WI38 (cell line): ENCODE measurements around the gene DIAPH2.

Experiments used
- H3K4me3 ChIP-seq: 2 replicates; pipeline ENCODE4 v1.5.1; 2011; ENCODE audit warnings: low read depth, mild to moderate bottlenecking, control low read depth, low read length
- CTCF ChIP-seq: IDR thresholded peaks from 2 replicates; pipeline ENCODE4 v1.5.1; 2012; ENCODE audit warnings: low read depth, mild to moderate bottlenecking, control low read depth, low read length

The DIAPH2 gene

GRCh38 chrX:97597954-97598353 lies 913.3 kb downstream of the DIAPH2 start:
- no peak for TF ChIP-seq CTCF
- no peak overlapping the region for H3K4me3 ChIP-seq

- no peak overlapping the region for H3K4me3 ChIP-seq
- TF ChIP-seq CTCF: no peak
Observed at GRCh38 chrX:97602465-97603258, 918.0 kb downstream of the DIAPH2 start.

DNA sequence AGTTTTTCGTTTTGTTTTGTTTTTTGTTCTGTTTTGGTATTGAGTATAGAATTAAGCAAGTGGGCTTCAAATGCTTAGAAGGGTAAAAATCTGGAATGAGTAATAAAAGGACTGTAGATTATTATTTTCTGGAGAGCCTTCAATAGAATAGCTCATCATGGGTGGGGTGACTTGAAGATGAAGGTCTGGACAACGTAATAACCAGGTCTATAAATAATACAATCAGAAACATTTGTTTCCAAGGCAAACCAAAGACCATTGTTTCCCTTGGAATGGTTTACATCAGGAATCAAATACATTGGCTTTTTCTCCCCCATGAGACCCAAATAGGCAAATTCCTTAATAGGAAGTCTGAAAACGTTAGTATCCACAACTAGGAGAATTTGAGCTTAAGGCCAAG lies 920.6 kb downstream of the DIAPH2 start:
- H3K4me3 ChIP-seq: no peak overlapping the region
- TF ChIP-seq CTCF: no peak

- TF ChIP-seq CTCF: no peak
- no peak overlapping the region for H3K4me3 ChIP-seq
Observed at GRCh38 chrX:97609357-97609756, 924.7 kb downstream of the DIAPH2 start.

GRCh38 chrX:97609938-97610337 lies 925.3 kb downstream of the DIAPH2 start:
- no peak overlapping the region for H3K4me3 ChIP-seq
- TF ChIP-seq CTCF: no peak

DNA sequence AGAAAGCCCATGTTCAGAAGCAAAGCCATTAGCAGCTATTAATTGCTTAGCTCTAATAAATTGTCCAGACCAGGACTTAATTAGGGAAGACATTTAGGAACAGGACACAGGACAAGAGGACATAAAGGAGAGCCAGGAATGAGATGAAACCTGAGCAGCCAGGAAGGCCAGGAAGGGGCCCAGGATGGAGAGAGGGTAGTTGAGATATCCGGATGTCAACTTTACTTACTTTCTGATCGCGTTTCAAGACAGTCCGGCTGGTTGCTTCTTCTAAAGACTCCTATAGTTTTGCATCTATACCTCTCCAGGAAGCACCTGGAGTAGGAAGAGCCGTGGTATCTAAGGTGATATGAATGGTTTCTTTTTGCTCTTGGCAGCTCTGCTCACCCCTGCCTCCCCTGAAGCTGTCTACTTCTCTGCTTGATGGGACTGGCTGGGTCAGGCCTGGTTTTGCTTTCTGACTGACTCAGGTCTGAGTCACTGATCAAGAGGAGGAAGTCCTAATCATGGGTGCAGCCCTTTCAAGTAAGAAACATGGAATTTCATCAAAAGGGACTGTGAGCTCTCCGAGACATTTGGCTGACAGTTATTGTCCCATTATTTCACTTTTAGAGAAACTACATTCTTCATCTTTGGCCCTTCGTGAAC lies 932.4 kb downstream of the DIAPH2 start:
- no peak for TF ChIP-seq CTCF
- H3K4me3 ChIP-seq: no peak overlapping the region

- no peak overlapping the region for H3K4me3 ChIP-seq
- TF ChIP-seq CTCF: no peak
Observed at GRCh38 chrX:97619499-97619898, 934.9 kb downstream of the DIAPH2 start.
